ENCODE results near the gene INVS.
"Not testable (repeated sequence)": the region's sequence is repeated elsewhere in the genome, so short reads cannot be mapped to it uniquely, and the experiment has no call there.

Gene INVS

GRCh38 chr9:100084128-100084453 lies 15.0 kb upstream of the INVS start:
- no peak for DNase-seq

- DNase-seq: no peak
Measured at GRCh38 chr9:100084734-100085133, 14.3 kb upstream of the INVS start.

- no peak for DNase-seq
Measured at GRCh38 chr9:100086097-100086635, 12.9 kb upstream of the INVS start.

- no peak for DNase-seq
Measured at GRCh38 chr9:100087218-100087617, 11.8 kb upstream of the INVS start.

- no peak for DNase-seq
Measured at GRCh38 chr9:100088202-100088601, 10.8 kb upstream of the INVS start.

- DNase-seq: no peak
Measured at GRCh38 chr9:100090880-100091279, 8.2 kb upstream of the INVS start.

GRCh38 chr9:100091650-100092049 lies 7.4 kb upstream of the INVS start:
- DNase-seq: no peak

- no peak for DNase-seq
Measured at GRCh38 chr9:100092066-100092465, 7.0 kb upstream of the INVS start.

- DNase-seq: not testable (repeated sequence)
Measured at GRCh38 chr9:100094411-100094810, 4.6 kb upstream of the INVS start.

GRCh38 chr9:100096378-100096916 lies 2.6 kb upstream of the INVS start:
- no peak for DNase-seq

- DNase-seq: peak in 37 of 56 donors; percentile 4 to 69 (median 40)
Measured at GRCh38 chr9:100098046-100098886, 777 bp upstream of the INVS start.

GRCh38 chr9:100099722-100100042 lies 639 bp downstream of the INVS start:
- peak in 13 of 56 donors; percentile 5 to 68 (median 28) for DNase-seq

- DNase-seq: no peak
Measured at GRCh38 chr9:100100146-100100667, 1.2 kb downstream of the INVS start.

- DNase-seq: no peak
Measured at GRCh38 chr9:100101608-100102007, 2.6 kb downstream of the INVS start.

- DNase-seq: no peak
Measured at GRCh38 chr9:100104314-100104713, 5.3 kb downstream of the INVS start.

- DNase-seq: no peak
Measured at GRCh38 chr9:100105861-100106260, 6.8 kb downstream of the INVS start.

GRCh38 chr9:100106616-100107015 lies 7.6 kb downstream of the INVS start:
- DNase-seq: no peak

GRCh38 chr9:100108559-100108958 lies 9.5 kb downstream of the INVS start:
- peak in 1 of 56 donors; percentile 3 for DNase-seq

GRCh38 chr9:100111235-100111634 lies 12.2 kb downstream of the INVS start:
- peak in 52 of 56 donors; percentile 2 to 87 (median 58) for DNase-seq

- no peak for DNase-seq
Measured at GRCh38 chr9:100112677-100113336, 13.8 kb downstream of the INVS start.

GRCh38 chr9:100117316-100117715 lies 18.3 kb downstream of the INVS start:
- DNase-seq: no peak

GRCh38 chr9:100120286-100120685 lies 21.2 kb downstream of the INVS start:
- no peak for DNase-seq

Measured in amygdala (tissue), 56 donors.